ENCODE measurements around the gene OOSP2.
"Not testable (repeated sequence)": the region's sequence is repeated elsewhere in the genome, so short reads cannot be mapped to it uniquely, and the experiment has no call there.

OOSP2 gene

GRCh38 chr11:60059521-60060240 is 19.5 kb downstream of the OOSP2 start:
- no peak for FAIRE-seq
- TF ChIP-seq POLR2A (IDR thresholded peaks at IDR 0.05; ENCODE audit: low read depth, low read length), result no peak
- DNase-seq (ENCODE audit: insufficient read length, low spot score), result no peak

- FAIRE-seq, result no peak
- DNase-seq (ENCODE audit: insufficient read length, low spot score), result no peak
- no peak for TF ChIP-seq POLR2A (IDR thresholded peaks at IDR 0.05; ENCODE audit: low read depth, low read length)
Measured at GRCh38 chr11:60064111-60064510, 23.9 kb downstream of the OOSP2 start.

GRCh38 chr11:60065801-60066200 is 25.6 kb downstream of the OOSP2 start:
- no peak for FAIRE-seq
- no peak for DNase-seq (ENCODE audit: insufficient read length, low spot score)
- TF ChIP-seq POLR2A (IDR thresholded peaks at IDR 0.05; ENCODE audit: low read depth, low read length), result no peak

GRCh38 chr11:60069450-60069849 is 29.2 kb downstream of the OOSP2 start:
- TF ChIP-seq POLR2A (IDR thresholded peaks at IDR 0.05; ENCODE audit: low read depth, low read length), result no peak
- DNase-seq (ENCODE audit: insufficient read length, low spot score), result no peak
- FAIRE-seq, result no peak

- DNase-seq (ENCODE audit: insufficient read length, low spot score); FAIRE-seq: not testable (repeated sequence)
Measured at GRCh38 chr11:60071644-60072043, 31.4 kb downstream of the OOSP2 start.

- DNase-seq (ENCODE audit: insufficient read length, low spot score) (no peak), FAIRE-seq (no peak)
- TF ChIP-seq POLR2A (IDR thresholded peaks at IDR 0.05; ENCODE audit: low read depth, low read length), result no peak
Measured at GRCh38 chr11:60077216-60077817, 37.1 kb downstream of the OOSP2 start.

- no peak for FAIRE-seq
- no peak for TF ChIP-seq POLR2A (IDR thresholded peaks at IDR 0.05; ENCODE audit: low read depth, low read length)
- no peak for DNase-seq (ENCODE audit: insufficient read length, low spot score)
Measured at GRCh38 chr11:60077981-60078380, 37.8 kb downstream of the OOSP2 start.

GRCh38 chr11:60078745-60079144 is 38.5 kb downstream of the OOSP2 start:
- no peak for TF ChIP-seq POLR2A (IDR thresholded peaks at IDR 0.05; ENCODE audit: low read depth, low read length)
- DNase-seq (ENCODE audit: insufficient read length, low spot score) (no peak), FAIRE-seq (no peak)

- DNase-seq (ENCODE audit: insufficient read length, low spot score), result no peak
- TF ChIP-seq POLR2A (IDR thresholded peaks at IDR 0.05; ENCODE audit: low read depth, low read length), result no peak
- FAIRE-seq, result no peak
Measured at GRCh38 chr11:60080535-60080934, 40.3 kb downstream of the OOSP2 start.

- FAIRE-seq (no peak), DNase-seq (ENCODE audit: insufficient read length, low spot score) (no peak)
- no peak for TF ChIP-seq POLR2A (IDR thresholded peaks at IDR 0.05; ENCODE audit: low read depth, low read length)
Measured at GRCh38 chr11:60084631-60085273, 44.5 kb downstream of the OOSP2 start.

GRCh38 chr11:60085909-60086308 is 45.7 kb downstream of the OOSP2 start:
- no peak for TF ChIP-seq POLR2A (IDR thresholded peaks at IDR 0.05; ENCODE audit: low read depth, low read length)
- DNase-seq (ENCODE audit: insufficient read length, low spot score) (no peak), FAIRE-seq (no peak)

GRCh38 chr11:60087239-60087638 is 47.0 kb downstream of the OOSP2 start:
- TF ChIP-seq POLR2A (IDR thresholded peaks at IDR 0.05; ENCODE audit: low read depth, low read length), result no peak
- DNase-seq (ENCODE audit: insufficient read length, low spot score) (no peak), FAIRE-seq (no peak)

GRCh38 chr11:60088364-60088763 is 48.2 kb downstream of the OOSP2 start, which contains the start of gene MS4A2:
TSS of gene MS4A2 (plus strand) at chr11:60088664. CDS start at chr11:60088766, 102 bp downstream.
- FAIRE-seq (no peak), DNase-seq (ENCODE audit: insufficient read length, low spot score) (no peak)
- TF ChIP-seq POLR2A (IDR thresholded peaks at IDR 0.05; ENCODE audit: low read depth, low read length), result no peak

- no peak for TF ChIP-seq POLR2A (IDR thresholded peaks at IDR 0.05; ENCODE audit: low read depth, low read length)
- no peak for FAIRE-seq
- DNase-seq (ENCODE audit: insufficient read length, low spot score), result no peak
Measured at GRCh38 chr11:60095477-60096120, 55.4 kb downstream of the OOSP2 start.
